Inflammatory macrophage treated with lipopolysaccharide for 1 hour (primary cell): Measurements from ENCODE around the gene ACVRL1.

Experiments
- DNase-seq, 2 donors: peaks; one replicate each; pipeline ENCODE4 v3.0.0-alpha.2; 2020 to 2022

ACVRL1 gene

DNA sequence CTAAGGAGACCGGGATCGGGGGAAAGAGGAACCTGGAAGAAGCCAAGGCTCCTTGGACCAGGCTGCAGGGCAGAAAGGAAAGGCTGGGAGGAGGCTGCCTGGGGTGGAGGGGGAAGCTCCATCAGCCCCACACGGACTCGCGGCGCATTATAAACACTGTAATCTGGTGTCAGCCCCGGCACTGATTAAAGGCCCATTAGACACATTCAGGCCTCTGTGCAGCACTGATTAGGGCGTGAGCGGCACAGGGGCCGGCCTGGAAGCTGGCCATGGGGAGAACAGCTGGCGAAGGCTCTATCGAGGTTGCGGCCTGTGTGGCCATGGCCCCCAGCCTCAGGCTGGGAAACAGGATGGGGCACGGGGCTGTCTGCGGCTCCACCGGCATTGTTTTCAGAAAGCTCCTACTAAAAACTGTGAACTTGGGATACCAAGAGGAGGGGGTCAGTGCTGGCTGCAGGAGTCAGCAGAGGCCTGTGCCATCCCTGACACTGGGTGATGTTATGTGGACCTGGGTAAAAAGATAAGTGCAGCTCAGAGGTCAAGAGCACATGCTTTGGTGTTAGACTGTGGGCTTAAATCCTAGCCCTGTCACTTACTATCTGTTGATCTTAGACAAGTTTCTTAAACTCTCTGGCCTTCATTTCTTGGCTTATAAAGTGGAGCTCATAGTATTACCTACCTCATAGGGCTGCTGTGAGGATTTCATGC lies 10.6 kb downstream of the ACVRL1 start:
- DNase-seq = no peak

DNA sequence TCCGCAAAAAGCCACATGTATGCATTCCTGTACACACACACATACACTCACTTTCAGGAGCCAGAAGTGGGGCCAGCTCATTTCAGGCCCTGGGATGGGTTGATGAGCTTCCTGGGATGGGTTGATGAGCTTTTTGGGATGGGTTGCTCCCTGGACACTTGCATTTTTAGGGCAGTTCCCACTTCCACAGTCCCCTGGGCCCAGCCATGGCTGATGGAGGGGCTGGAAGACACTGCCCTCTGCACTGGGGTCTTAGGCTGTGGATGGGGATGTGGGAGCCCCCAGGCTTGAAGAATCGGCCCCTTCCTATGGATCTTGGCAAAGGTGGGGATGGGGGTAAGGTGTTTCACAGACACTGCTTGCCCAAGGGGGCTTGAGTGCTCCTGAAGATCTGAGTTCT lies 12.7 kb downstream of the ACVRL1 start:
- DNase-seq = no peak

DNA sequence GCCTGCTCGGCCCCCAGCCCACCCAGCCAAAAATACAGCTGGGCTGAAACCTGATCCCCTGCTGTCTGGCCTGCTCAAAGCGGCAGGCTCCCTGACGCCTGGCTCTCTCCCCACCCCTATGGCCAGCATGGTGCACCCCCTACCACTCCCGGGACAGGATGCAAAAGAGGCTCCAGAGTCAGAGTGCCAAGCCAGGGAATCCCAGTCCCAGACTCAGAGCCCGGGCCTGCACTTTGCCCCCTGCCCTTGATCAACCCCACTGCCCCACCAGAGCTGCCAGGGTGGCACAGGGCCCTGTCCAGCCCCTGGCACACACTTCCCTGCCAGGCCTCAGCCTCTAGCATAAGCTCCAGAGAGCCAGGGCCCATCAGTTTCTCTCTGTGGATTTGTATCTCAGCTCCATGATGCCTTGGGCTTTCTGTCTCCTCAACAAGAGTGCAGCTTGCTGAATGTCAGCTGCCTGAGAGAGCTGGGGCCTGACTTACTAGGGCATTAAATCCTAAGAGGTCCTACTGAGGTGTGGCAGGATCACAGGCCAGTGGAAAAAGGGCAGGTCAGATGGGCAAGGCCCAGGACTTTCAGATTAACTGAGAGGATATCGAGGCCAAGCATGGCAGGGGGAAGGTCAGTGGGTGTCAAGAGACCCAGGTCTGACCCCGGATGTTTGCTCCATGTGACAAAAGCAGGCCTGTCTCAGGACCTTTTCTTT lies 13.9 kb downstream of the ACVRL1 start:
- DNase-seq = no peak

DNA sequence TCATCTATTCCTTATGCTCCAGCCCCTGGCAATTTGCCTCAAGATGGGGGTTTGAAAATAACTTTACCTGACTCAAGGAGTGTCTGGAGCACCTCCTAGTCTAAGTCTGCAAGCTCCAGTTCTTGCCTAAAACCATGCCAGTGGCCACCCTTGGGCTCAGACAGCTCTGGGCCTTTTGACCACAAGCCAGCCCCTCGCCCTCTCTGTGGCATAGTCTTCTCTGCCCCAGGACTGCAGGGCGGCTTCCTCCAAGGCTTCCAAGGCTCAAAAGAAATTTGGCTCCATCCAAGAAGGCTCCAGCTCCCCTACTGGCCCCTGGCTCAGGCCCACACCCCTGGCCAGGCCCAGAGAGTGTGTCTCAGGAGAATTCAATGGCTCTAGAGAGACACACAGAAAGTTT lies 14.8 kb downstream of the ACVRL1 start:
- no peak for DNase-seq

DNA sequence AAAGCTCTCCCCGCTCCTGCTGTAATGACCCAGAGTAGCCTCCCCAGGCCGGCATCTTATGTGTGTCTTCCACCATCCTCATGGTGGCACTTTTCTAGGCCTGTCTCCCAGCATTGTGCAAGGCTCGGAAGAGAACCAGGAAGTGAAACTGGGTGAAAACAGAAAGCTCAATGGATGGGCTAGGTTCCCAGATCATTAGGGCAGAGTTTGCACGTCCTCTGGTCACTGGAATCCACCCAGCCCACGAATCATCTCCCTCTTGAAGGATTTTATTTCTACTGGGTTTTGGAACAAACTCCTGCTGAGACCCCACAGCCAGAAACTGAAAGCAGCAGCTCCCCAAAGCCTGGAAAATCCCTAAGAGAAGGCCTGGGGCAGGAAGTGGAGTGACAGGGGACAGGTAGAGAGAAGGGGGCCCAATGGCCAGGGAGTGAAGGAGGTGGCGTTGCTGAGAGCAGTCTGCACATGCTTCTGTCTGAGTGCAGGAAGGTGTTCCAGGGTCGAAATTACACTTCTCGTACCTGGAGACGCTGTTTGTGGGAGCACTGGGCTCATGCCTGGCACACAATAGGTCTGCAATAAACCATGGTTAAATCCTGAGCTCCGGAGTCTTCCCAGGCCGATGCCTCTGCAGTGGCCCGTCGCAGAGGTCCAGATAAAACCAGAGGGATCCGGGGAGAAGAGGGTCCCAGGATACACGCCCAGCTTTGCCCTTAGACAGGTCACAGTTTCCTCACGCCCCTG lies 15.6 kb downstream of the ACVRL1 start:
- peak; percentile 94 to 96 for DNase-seq

DNA sequence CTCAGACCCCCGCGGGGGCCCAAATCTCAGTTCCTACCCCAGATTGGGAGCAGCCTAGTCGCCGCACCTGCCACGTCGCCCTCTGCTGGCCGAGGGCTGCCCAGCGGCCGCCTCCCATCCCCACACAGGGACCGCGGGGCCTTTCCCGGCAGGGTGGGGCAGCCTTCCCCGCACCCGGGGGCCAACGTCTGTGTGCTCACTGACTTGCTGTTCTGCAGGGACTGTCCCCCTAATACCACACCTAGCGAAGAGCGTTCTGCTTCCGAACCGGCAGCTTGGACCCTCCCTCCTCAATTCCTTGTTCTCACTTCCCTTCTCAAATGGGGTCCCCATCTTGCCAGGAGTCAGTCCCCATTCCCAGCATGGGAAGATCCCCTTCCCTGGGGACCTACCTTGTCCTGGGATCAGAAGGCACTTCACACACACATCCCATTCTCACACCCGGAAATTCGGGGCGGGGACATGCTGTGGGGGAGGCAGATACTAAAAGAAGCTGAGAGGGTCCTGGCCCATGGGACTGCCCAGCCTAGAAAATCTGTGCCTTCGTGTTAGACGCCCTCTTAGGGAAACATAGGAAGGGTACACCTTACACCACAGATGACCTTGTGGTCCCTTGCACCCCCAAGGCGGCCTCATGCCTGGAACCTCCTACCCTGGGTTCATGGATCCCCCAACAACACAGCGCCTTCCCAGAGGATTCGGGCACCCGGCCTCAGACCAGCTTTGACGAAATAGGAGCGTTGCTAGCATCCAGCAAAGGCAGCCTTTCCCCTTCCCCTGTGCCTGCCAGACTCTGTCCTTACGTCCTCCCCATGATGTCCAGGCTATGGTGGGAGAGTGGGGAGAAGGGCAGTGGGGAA lies 16.4 kb downstream of the ACVRL1 start:
- peak; percentile 52 to 56 for DNase-seq

GRCh38 chr12:51924551-51925319 lies 17.4 kb downstream of the ACVRL1 start:
- DNase-seq = peak; percentile 51 to 93

- DNase-seq = no peak
Measured at GRCh38 chr12:51925346-51926063, 18.2 kb downstream of the ACVRL1 start.

DNA sequence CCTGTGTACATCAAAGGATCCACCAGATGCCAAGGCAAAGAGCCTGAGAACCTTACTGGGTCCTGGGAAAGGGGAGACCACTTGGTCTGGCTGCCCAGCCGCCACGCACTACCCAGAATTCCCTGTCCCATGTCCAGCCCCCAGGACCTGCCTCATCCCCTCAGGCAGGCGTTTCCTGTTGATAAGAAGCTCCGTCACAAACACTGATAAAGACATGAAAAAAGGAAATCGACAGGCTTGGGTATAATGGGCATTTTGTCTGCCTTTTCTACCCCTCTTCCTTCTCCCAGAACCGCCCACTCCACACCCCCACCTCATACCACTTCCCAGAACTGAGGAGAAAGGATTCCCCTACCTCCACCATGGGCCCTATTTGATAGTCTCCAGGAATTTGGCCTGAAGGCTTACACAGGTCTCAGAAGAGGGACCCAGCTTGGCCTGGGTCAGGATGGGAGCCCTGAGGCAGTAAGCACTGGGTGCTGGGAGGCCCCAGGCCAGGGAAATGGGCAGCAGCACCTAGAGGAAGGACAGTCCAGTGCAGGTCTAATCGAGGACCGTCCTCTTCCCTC lies 18.8 kb downstream of the ACVRL1 start:
- DNase-seq = no peak

DNA sequence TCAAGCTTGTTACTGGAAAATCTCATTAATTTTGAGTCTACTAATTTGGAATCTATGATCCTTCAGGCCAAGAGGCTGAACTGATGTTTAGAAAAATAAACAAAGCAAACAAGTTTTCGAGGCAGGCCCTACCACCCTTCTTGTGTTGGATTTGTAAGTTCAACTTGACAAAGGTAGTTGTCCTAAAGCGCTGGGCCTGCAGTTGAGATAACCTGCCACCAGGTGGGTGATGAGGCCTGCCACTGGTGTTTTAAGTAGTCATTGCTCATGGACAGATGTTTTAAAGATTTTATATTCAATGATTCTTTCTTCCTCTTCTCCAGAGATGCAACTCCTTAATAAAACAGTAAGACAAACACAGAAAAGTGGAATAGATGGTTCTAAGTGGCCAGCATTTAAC lies 19.4 kb downstream of the ACVRL1 start:
- peak in 1 of 2 donors; percentile 57 for DNase-seq

DNA sequence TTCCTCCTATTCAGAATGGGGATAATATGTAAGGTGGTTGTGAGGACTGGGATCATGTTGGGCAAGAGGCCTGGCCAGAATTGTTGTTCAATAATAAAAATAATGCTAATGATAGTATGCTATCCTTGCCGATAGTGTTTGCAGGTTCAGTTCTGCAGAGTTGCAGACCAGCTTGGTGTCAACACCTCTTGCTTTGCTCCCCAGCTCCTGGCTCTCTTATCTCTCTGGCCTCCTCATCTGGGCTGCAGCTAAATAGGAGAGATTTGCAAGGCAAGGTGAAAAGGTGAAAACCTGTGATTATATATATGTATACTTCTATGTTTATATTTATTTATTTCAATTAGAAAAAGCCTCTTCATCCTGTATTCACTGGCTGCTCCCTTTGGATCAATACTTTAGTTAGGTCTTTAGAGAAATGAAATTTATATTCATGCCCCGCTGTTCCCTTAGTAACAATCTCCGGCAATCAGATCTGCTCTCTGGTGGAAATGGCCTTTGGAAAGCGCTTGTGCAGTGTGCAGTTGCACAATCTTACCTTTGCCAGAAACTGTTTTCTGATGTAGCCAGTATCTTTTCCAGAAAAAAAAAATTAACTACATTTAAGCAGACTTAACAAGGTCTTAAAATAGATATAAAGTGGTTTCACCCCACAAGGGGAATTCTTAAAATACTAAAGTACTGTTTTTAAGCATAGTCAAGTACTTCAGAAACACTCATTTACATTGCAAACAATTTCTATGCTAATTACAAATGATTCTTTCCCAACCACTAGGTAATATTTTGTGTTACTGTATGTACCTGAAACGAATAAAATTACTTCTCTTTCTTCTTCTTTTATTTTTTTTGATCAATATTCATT lies 25.1 kb downstream of the ACVRL1 start:
- DNase-seq = no peak

GRCh38 chr12:51934080-51934479 lies 26.8 kb downstream of the ACVRL1 start:
- no peak for DNase-seq

GRCh38 chr12:51937926-51938325 lies 30.6 kb downstream of the ACVRL1 start:
- no peak for DNase-seq

DNA sequence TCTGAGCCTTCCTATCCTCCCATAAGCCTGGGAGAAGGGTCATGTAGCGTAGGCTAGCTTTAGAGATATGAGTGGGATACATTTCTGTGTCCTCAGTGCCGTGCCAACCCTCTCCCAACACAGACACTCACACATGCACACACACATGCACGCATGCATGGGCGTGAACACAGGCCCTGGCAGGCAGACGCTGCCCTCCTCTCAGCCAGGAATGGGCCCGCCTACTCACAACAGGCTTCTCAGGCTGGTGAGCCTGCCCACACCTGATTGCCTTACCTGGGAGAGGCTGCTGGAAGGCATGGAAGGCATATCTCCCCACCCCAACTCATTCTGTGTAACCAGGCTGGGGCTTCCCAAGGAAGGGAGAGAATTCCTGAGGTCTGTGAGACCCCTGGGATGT lies 31.4 kb downstream of the ACVRL1 start:
- no peak for DNase-seq

DNA sequence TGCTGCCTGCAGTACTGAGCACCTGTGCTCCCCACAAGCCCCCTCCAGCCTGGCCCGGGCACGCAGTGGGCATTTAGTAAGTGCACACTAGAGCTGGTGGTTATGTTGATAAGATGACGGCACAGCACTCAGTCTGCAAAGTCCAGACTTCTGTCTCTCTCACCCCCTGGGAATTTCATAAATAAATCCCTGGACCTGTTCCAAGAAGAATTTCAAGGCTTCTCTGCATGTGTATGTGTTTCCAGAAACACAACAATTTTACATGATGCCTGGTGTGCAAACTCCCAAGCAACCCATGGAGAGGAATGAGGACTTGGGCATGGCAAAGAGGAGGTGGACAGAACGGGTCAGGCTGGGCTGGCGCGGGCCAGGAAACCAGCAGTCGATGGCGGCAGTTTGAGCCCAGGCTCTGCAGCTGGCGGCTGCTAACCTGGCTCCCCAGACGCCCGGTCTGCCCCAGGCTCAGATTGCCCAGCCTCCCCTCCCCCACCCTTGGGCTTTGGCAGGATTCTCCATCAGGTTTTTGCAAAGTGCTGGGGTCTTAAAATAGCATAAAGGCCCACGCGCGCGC lies 33.8 kb downstream of the ACVRL1 start:
- DNase-seq = no peak

DNA sequence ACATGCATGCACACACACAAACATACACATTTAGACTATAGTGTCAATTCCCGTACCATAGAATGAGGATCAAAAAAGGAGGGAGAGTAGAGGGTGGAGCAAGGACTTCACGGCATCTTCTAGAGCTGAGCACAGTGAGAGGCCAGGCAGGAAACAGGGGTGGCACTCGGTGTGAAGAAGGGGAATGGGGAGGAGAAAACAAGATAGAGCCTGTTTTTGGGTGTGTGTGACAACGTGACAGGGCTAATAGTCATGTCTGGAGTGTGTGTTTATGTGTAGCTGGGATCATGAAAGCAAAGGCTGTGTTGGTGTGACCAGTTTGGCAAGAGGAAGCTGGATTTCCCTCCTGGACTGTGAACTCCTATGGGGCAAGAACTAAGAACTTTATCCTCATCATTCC lies 34.3 kb downstream of the ACVRL1 start:
- DNase-seq = no peak

DNA sequence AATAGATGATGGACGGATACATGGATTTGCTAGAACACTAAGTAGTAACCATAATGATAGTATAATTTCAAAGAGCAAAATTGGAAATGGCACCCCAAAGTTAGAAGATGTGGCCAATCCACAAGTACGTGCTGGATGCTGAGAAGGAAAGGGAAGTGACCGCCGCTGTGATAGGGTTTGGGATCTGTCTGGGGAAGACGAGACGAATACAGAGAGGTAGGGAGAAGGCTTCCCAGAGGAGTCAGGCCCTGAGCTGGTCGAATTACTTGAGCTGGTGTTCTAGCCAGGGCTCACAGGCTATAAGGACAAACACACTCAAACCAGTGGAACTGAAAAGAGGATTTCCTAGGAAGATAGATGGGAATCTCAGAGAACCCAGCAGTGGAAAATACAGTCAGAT lies 34.8 kb downstream of the ACVRL1 start:
- no peak for DNase-seq

DNA sequence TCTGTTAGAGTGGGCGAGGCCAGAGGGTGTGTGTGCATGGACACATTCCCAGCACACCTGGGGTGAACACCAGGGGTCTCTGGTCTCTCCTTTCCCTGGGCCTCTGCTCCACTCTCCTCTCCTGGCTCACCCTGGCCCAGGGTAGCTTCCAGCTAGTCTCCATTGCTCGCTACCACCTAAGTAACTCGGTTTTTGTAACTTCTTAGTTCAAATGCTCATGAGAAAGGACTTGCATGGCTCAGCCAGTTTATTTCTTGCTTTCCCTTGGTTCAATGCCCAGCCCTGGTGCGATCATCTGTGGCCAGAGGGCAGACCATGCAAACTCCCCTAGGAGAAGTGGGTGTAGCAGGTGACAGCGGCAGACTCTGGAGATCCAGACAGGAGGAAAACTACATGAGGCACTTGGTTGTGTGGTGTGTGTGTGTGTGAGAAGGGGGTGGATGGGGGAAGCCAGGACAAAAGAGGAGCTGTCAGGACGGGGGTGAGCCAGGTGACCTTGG lies 35.2 kb downstream of the ACVRL1 start:
- no peak for DNase-seq

DNA sequence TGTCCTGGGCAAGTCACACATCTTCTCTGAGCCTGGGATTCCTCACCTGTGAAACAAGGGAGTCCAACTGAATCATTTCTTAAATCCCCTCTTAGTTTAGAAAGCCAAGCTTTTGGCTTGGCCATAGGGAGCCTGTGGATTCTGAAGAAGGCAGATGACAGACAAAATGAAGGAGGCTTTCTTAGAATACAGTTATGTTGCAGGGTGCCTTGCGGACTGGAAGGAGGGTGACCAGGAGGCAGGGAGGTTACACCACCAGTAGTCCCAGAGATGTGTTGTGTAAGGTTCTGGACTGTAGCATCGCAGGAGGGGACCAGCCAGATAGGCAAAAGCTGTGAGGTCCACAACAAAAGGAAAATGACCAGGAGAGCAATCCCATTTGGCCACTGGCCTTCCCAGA lies 36.0 kb downstream of the ACVRL1 start:
- no peak for DNase-seq
